PFSK-1 (cell line): ENCODE data around the gene ANKS4B.

Source experiments
- POLR2AphosphoS5 ChIP-seq: IDR thresholded peaks from 2 replicates; pipeline ENCODE4 v1.6.1; 2012; ENCODE audit warnings: low read depth, mild to moderate bottlenecking, control low read depth, low read length, moderate library complexity
- SIN3A ChIP-seq: IDR thresholded peaks from 2 replicates; pipeline ENCODE4 v1.6.1; 2012; ENCODE audit warnings: mild to moderate bottlenecking, low read length, moderate library complexity, borderline replicate concordance; ENCODE audit not compliant: insufficient read depth
- TAF1 ChIP-seq: IDR thresholded peaks from 2 replicates; pipeline ENCODE4 v1.6.1; 2012; ENCODE audit warnings: low read length, control low read depth, borderline replicate concordance; ENCODE audit not compliant: insufficient read depth
- TF ChIP-seq, protein P1 (sequence below), 2 experiments: IDR thresholded peaks; 2 replicates each; pipeline versions ENCODE4 v1.6.1 to v1.8.0; 2011 to 2012; ENCODE audit warnings: low read depth in 2 of 2, low read length in 2 of 2, control low read depth in 1 of 2, inconsistent platforms in 1 of 2, mild to moderate bottlenecking in 1 of 2, moderate library complexity in 1 of 2; ENCODE audit not compliant: insufficient read depth in 1 of 2

- no peak for TF ChIP-seq SIN3A
- TF ChIP-seq TAF1, result no peak
- TF ChIP-seq, protein P1, sequence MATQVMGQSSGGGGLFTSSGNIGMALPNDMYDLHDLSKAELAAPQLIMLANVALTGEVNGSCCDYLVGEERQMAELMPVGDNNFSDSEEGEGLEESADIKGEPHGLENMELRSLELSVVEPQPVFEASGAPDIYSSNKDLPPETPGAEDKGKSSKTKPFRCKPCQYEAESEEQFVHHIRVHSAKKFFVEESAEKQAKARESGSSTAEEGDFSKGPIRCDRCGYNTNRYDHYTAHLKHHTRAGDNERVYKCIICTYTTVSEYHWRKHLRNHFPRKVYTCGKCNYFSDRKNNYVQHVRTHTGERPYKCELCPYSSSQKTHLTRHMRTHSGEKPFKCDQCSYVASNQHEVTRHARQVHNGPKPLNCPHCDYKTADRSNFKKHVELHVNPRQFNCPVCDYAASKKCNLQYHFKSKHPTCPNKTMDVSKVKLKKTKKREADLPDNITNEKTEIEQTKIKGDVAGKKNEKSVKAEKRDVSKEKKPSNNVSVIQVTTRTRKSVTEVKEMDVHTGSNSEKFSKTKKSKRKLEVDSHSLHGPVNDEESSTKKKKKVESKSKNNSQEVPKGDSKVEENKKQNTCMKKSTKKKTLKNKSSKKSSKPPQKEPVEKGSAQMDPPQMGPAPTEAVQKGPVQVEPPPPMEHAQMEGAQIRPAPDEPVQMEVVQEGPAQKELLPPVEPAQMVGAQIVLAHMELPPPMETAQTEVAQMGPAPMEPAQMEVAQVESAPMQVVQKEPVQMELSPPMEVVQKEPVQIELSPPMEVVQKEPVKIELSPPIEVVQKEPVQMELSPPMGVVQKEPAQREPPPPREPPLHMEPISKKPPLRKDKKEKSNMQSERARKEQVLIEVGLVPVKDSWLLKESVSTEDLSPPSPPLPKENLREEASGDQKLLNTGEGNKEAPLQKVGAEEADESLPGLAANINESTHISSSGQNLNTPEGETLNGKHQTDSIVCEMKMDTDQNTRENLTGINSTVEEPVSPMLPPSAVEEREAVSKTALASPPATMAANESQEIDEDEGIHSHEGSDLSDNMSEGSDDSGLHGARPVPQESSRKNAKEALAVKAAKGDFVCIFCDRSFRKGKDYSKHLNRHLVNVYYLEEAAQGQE (IDR thresholded peaks at IDR 0.05; ENCODE audit: insufficient read depth in 1 of 2, low read depth in 2 of 2, low read length in 2 of 2), result no peak
- no peak for TF ChIP-seq POLR2AphosphoS5
These were observed 31.1 kb downstream of the ANKS4B start for GRCh38 chr16:21264571-21265036.
